Retinal pigment epithelial cell (primary cell): Measurements from ENCODE around the gene CD82.
"Not testable (repeated sequence)": the region's sequence is repeated elsewhere in the genome, so short reads cannot be mapped to it uniquely, and the experiment has no call there.

Experiments used
- DNase-seq: peaks from one replicate; pipeline ENCODE4 v3.0.0-alpha.2; 2010; ENCODE audit warnings: low read depth
- H3K4me3 ChIP-seq: 2 replicates; pipeline ENCODE4 v1.5.1; 2011; ENCODE audit warnings: mild to moderate bottlenecking, low read length, control low read depth, moderate library complexity
- TF ChIP-seq, protein P1 (sequence below): conservative IDR thresholded peaks from 2 replicates; pipeline ENCODE4 v1.5.1; 2011; ENCODE audit warnings: low read depth, low read length, control low read depth, inconsistent platforms

Gene CD82

DNA sequence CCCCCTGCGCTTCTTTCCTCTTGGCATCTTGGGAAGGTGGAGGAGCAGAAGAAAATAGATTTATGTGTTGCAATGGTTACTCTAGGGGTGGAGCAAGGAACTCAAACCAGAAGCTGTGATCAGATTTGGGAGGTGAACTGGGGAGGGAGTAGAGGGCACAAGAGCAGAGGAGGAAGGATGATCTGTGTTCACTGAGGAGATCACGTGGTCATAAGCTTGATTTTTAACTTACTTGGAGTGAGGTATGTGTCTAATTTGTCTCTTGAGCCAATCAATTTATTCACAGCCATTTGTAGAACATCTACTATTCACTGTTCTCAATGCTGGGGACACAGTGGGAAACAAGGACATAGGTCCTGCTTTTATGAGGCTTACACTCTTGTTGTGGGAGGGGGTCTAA lies 24.8 kb upstream of the CD82 start:
- TF ChIP-seq, protein P1, sequence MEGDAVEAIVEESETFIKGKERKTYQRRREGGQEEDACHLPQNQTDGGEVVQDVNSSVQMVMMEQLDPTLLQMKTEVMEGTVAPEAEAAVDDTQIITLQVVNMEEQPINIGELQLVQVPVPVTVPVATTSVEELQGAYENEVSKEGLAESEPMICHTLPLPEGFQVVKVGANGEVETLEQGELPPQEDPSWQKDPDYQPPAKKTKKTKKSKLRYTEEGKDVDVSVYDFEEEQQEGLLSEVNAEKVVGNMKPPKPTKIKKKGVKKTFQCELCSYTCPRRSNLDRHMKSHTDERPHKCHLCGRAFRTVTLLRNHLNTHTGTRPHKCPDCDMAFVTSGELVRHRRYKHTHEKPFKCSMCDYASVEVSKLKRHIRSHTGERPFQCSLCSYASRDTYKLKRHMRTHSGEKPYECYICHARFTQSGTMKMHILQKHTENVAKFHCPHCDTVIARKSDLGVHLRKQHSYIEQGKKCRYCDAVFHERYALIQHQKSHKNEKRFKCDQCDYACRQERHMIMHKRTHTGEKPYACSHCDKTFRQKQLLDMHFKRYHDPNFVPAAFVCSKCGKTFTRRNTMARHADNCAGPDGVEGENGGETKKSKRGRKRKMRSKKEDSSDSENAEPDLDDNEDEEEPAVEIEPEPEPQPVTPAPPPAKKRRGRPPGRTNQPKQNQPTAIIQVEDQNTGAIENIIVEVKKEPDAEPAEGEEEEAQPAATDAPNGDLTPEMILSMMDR: no peak
- DNase-seq: no peak
- H3K4me3 ChIP-seq: no peak overlapping the region

DNA sequence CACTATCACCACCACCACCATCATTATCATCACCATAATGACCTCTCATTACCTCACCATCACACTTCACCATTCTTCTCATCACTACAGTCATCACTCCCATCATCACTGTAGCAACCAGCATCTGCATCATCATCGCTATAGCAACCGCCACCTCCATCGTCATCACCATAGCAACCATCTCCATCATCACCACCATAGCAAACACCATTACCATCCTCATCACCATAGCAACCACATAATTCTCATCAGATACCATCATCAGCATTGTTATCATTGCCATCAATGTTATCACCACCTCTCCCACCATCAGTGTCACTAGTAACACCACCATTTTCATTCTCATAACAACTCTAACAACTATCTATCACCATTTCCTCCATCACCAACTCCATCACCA lies 23.1 kb upstream of the CD82 start:
- no peak overlapping the region for H3K4me3 ChIP-seq
- DNase-seq: no peak
- TF ChIP-seq, protein P1: no peak

DNA sequence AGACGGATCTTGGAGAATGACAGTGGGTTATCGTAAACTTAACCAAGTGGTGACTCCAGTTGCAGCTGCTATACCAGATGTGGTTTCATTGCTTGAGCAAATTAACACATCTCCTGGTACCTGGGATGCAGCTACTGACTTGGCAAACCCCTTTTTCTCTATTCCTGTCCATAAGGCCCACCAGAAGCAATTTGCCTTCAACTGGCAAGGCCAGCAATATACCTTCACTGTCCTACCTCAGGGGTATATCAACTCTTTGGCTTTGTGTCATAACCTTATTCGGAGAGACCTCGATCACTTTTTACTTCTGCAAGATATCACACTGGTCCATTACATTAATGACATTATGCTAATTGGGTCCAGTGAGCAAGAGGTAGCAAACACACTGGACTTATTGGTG lies 18.5 kb upstream of the CD82 start:
- DNase-seq, H3K4me3 ChIP-seq: not testable (repeated sequence)

DNA sequence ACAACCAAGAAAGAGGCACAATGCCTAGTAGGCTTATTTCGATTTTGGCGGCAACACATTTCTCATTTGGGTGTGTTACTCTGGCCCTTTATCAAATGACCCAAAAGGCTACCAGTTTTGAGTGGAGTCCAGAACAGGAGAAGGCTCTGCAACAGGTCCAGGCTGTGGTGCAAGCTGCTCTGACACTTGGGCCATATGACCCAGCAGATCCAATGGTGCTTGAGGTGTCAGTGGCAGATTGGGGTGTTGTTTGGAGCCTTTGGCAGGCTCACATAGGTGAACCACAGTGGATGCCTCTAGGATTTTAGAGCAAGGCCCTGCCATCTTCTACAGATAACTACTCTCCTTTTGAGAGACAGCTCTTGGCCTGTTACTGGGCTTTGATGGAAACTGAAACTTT lies 17.9 kb upstream of the CD82 start:
- DNase-seq, H3K4me3 ChIP-seq: not testable (repeated sequence)

DNA sequence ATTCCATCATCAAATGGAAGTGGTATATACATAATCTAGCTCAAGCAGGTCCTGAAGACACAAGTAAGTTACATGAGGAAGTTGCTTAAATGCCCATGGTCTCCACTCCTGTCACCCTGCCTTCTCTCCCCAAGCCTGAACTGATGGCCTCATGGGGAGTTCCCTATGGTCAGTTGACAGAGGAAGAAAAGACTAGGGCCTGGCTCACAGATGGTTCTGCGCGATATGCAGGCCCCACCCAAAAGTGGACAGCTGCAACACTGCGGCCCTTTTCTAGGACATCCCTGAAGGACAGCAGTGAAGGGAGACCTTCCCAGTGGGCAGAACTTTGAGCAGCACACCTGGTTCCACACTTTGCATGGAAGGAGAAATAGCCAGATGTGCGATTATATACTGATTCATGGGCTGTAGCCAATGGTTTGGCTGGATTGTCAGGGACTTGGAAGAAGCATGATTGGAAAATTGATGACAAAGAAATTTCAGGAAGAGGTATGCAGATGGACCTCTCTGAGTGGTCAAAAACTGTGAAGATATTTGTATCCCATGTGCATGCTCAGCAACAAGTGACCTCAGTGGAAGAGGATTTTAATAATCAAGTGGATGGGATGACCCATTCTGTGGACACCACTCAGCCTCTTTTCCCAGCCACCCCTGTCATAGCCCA lies 17.3 kb upstream of the CD82 start:
- TF ChIP-seq, protein P1: no peak
- DNase-seq: no peak
- H3K4me3 ChIP-seq: no peak overlapping the region

DNA sequence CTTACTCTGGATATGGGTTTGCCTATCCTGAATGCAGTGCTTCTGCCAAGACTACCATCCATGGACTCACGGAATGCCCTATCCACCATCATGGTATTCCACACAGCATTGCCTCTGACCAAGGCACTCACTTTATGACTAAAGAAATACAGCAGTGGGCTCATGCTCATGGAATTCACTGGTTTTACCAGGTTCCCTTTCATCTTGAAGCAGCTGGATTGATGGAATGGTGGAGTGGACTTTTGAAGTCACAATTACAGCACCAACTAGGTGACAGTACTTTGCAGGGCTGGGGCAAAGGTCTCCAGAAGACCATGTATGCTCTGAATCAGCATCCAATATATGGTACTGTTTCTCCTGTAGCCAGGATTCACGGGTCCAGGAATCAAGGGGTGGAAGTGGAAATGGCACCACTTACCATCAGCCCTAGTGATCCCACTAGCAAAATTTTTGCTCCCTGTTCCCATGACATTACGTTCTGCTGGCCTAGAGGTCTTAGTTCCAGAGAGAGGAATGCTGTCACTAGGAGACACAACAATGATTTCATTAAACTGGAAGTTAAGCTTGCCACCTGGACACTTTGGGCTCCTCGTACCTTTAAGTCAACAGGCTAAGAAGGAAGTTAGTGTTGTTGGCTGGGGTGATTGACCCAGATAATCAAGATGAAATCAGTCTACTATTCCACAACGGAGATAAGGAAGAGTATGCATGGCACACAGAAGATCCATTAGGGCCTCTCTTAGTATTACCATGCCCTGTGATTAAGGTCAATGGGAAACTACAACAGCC lies 16.3 kb upstream of the CD82 start:
- not testable (repeated sequence) for H3K4me3 ChIP-seq, DNase-seq

DNA sequence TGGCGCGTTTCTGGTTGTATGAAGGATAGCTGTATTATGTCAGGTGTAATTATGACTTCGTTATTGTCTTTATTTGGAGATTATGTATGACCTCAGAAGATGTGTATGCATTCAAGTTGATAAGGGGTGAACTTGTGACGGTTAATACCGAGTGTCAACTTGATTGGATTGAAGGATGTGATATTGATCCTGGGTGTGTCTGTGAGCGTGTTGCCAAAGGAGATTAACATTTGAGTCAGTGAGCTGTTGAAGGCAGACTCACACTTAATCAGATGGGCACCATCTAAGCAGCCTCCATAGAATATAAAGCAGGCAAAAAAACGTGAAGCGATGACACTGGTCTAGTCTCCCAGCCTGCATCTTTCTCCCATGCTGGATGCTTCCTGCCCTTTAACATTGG lies 15.3 kb upstream of the CD82 start:
- DNase-seq: no peak
- TF ChIP-seq, protein P1: no peak
- no peak overlapping the region for H3K4me3 ChIP-seq

DNA sequence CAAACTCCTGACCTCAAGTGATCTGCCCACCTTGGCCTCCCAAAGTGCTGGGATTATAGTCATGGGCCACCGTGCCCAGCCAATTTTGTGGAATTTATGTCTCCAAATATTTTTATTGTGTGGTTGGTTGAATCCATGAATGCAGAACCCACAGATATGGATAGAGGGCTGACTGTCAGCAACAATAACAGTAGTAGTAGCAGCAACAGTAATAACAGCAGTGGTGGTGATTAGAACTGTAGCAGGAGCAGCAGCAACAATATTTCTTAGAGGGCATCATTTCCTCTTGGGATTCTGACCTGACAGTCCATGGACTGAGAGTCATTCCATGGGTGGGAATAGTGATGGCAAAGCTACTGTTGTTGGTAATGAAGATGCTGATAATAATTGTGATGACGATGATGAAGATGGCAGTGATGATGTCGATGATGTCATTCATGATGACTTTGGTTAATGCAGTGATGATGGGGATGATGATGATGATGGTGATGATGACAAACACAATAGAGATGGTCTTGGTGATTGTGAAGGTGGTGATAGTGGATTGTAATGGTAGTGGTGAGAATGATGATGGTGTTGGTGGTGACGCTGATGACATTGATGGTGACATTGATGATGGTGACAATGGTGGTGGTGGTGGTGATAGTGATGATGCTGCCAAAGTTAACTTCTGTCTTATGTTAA lies 13.9 kb upstream of the CD82 start:
- no peak overlapping the region for H3K4me3 ChIP-seq
- no peak for DNase-seq
- TF ChIP-seq, protein P1: no peak
